Measurements from ENCODE around the gene VEPH1. TPM values are rescaled to one million over a fixed set of nuclear protein-coding genes. Genes with fewer than 3 reads are reported as not detected.

VEPH1 gene
- total RNA-seq, 1 experiment from 2014 or later: 7.7 TPM

GRCh38 chr3:157465741-157466140 lies 37.5 kb downstream of the VEPH1 start:
- no peaks in the 10 kb centered on the region for H4K20me1 ChIP-seq (ENCODE audit: control insufficient read depth, insufficient read depth, insufficient read length)
- Mint-ChIP-seq H3K27me3 (ENCODE audit: low read depth) (no peaks in the 10 kb centered on the region), H3K4me1 (peaks cover 4 to 5% of the 10 kb centered on the region in 2 experiments; a peak in 1 of 4 replicates), H3K9me3 (no peaks in the 10 kb centered on the region), H3K27ac (no peak overlapping the region), H3K36me3 (ENCODE audit: insufficient read depth in 1 of 3, low read depth in 3 of 3) (no peaks in the 10 kb centered on the region), H3K4me3 (no peak overlapping the region)
- no peak overlapping the region for H3K56ac ChIP-seq (ENCODE audit: insufficient read length, low read depth, low read length)
- no peak overlapping the region for H3K14ac ChIP-seq (ENCODE audit: insufficient read depth, low read length)
- H2BK15ac ChIP-seq (ENCODE audit: low read depth, low read length): no peak overlapping the region
- H3K79me2 ChIP-seq (ENCODE audit: insufficient read depth, low read length): no peaks in the 10 kb centered on the region
- no peaks in the 10 kb centered on the region for H3K79me1 ChIP-seq (ENCODE audit: insufficient read depth, low read depth, low read length, poor library complexity, severe bottlenecking)
- no peaks in the 10 kb centered on the region for H3K4me1 ChIP-seq (ENCODE audit: insufficient read depth, low read length)
- H3T11ph ChIP-seq (ENCODE audit: low read length): no peak overlapping the region
- no peak overlapping the region for H3K4me2 ChIP-seq (ENCODE audit: insufficient read depth, insufficient read length, low read length)
- H3K18ac ChIP-seq (ENCODE audit: insufficient read length, low read depth, low read length): no peak overlapping the region
- H2AK5ac ChIP-seq (ENCODE audit: insufficient read length, low read length): no peak overlapping the region
- DNase-seq: no peak
- H2BK120ac ChIP-seq (ENCODE audit: low read depth, low read length, poor library complexity, severe bottlenecking): no peak overlapping the region
- no peak overlapping the region for H3K9ac ChIP-seq (ENCODE audit: extremely low read depth, insufficient read length, low read length)
- H3K27ac ChIP-seq (ENCODE audit: insufficient read length, low read depth, low read length): no peak overlapping the region
- no peak overlapping the region for H3K4ac ChIP-seq (ENCODE audit: low read depth, low read length)
- no peak overlapping the region for H2AFZ ChIP-seq (ENCODE audit: low read length)
- no peak overlapping the region for H2BK12ac ChIP-seq (ENCODE audit: insufficient read length, low read depth, low read length)
- no peaks in the 10 kb centered on the region for H3K27me3 ChIP-seq (ENCODE audit: insufficient read depth, low read length)
- no peak overlapping the region for H4K5ac ChIP-seq (ENCODE audit: insufficient read length, low read depth, low read length)
- no peak for TF ChIP-seq CTCF (conservative IDR thresholded peaks at IDR 0.05)
- no peak overlapping the region for H2BK20ac ChIP-seq (ENCODE audit: low read depth, low read length, poor library complexity, severe bottlenecking)
- H3K23ac ChIP-seq (ENCODE audit: insufficient read length, low read depth, low read length): no peak overlapping the region
- H3K23me2 ChIP-seq (ENCODE audit: insufficient read length, low read depth, low read length, poor library complexity, severe bottlenecking): no peaks in the 10 kb centered on the region
- H3K9me3 ChIP-seq (ENCODE audit: control insufficient read depth, low read depth, low read length): no peaks in the 10 kb centered on the region
- no peak overlapping the region for H4K8ac ChIP-seq (replicated peaks; ENCODE audit: insufficient read length, low read depth, low read length)
- no CpG with 5 or more reads among the region's 1 CpG for WGBS (ENCODE audit: extremely low coverage, insufficient read length, low lambda C conversion rate)
- H2BK5ac ChIP-seq (ENCODE audit: insufficient read length, low read length): no peak overlapping the region
- H4K91ac ChIP-seq (ENCODE audit: insufficient read length, low read depth, low read length): no peak overlapping the region
